HG03354 (cell line): ENCODE measurements around the gene ASCC1.
"Not testable (repeated sequence)": the region's sequence is repeated elsewhere in the genome, so short reads cannot be mapped to it uniquely, and the experiment has no call there.

Source experiments
- ATAC-seq: cut with Tn5 transposase; IDR thresholded peaks from one replicate; pipeline ENCODE4 v1.9.1; 2021; ENCODE audit warnings: mild to moderate bottlenecking; ENCODE audit not compliant: unreplicated experiment, poor library complexity, severe bottlenecking

The ASCC1 gene

GRCh38 chr10:72175149-72175548 lies 40.9 kb downstream of the ASCC1 start:
- ATAC-seq, result no peak

- ATAC-seq, result no peak
These were observed 41.8 kb downstream of the ASCC1 start for GRCh38 chr10:72174297-72174662.

- peak; percentile 45 for ATAC-seq
These were observed 42.3 kb downstream of the ASCC1 start for GRCh38 chr10:72173619-72174296.

DNA sequence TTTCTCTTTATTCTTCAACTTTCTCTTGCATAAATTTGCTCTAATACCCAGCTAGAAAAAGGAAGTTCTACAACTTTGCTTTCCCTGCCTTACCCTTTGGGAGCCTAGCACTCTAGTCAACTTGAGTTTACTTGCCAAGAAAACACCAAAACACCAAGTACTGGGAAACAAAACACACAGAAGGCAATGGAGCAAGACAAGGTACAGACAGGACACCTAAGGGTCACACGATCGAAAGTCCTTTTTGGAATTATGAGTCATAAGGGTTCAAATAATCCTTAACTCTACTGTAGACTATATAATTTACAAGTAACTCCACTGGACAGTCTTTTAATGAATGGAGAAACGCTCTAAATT lies 42.8 kb downstream of the ASCC1 start:
- no peak for ATAC-seq

DNA sequence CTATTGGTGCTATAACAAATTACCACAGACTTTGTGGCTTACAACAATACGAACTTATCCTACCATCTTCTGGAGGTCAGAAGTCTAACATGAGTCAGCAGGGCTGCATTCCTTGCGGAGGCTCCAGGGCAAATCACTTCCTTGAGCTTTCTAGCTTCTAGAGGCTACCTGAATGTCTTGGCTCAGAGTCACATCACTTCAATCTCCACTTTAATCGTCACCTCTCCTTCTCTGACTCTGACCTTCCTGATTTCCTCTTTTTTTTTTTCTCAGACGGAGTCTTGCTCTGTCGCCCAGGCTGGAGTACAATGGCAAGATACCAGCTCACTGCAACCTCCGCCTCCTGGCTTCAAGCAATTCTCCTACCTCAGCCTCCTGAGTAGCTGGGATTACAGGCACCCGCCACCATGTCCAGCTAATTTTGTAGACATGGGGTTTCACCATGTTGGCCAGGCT lies 44.9 kb downstream of the ASCC1 start:
- no peak for ATAC-seq

GRCh38 chr10:72170733-72171132 lies 45.3 kb downstream of the ASCC1 start:
- no peak for ATAC-seq

DNA sequence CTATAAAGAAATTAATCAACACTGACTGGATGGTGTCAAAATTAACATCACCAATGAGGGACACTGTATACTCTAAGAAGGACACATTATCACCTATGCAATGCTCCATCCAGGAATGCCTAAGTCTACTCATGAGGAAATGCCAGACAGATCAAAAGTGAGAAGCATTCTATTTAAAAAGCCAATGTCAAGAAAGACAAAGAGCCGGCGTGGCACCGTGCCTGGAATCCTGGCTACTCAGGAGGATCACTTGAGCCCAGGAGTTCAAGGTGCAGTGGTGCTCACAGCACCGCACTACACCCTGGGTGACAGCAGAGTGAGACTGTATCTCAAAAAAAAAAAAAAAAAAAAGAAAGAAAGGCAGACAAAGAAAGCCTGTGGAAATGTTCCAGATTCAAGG lies 45.8 kb downstream of the ASCC1 start:
- ATAC-seq, result no peak

- ATAC-seq, result no peak
These were observed 49.0 kb downstream of the ASCC1 start for GRCh38 chr10:72167118-72167517.

DNA sequence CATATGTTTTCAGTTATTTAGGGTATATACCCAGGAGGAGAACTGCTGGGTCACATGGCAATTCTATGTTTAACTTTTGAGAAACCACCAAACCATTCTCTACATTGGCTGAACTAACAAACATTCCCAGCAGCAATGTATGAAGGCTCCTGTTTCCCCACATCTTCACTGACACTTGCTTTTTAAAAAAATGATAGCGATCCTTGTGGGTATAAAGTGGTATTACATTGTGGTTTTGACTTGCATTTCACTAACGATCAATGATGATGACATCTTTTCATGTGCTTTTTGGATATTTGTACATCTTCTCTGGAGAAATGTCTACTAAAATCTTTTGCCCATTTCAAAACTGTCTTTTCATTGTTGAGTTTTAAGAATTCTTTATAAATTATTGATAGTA lies 51.5 kb downstream of the ASCC1 start:
- no peak for ATAC-seq

GRCh38 chr10:72162978-72163377 lies 53.1 kb downstream of the ASCC1 start:
- ATAC-seq, result no peak

DNA sequence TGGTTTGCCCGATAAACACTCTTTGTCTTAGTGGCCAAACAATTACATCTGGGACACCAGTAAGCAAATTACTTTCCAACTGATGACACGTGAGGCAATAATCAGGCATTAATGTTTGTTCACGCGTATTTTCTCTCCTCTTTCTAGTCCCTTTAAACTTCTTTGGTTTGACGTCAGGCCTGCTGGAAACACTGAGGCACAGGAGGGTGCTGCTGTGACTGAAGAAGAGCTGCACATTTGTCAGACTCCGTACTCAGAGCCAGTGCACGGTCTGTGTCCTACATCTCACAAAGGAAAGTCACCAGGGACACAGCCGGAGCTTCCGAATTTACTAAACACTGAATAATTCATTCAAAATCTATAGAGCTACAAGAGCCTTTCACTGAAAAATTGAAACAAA lies 57.9 kb downstream of the ASCC1 start:
- ATAC-seq, result no peak

DNA sequence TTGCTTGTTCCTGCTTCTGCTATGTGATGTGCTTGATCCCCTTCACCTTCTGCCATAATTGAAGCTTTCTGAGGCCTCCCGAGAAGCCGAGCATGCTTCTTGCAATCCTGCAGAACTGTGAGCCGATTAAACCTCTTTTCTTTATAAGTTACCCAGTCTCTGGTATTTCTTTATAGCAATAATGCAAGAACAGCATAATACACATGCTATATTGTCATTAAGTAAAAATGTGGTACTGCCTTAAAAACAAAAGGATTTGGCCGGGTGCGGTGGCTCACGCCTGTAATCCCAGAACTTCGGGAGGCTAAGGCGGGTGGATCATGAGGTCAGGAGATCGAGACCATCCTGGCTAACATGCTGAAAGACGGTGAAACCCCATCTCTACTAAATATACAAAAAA lies 59.9 kb downstream of the ASCC1 start:
- no peak for ATAC-seq

- ATAC-seq, result no peak
These were observed 63.8 kb downstream of the ASCC1 start for GRCh38 chr10:72152286-72152685.

GRCh38 chr10:72150746-72151478 lies 65.2 kb downstream of the ASCC1 start:
- not testable (repeated sequence) for ATAC-seq

DNA sequence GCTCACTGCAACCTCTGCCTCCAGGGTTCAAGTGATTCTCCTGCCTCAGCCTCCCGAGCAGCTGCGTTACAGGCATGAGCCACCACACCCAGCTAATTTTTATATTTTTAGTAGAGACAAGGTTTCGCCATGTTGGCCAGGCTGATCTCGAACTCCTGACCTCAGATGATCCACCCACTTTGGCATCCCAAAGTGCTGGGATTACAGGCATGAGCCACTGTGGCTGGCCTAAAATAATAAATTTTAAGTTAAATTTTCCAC lies 68.8 kb downstream of the ASCC1 start:
- not testable (repeated sequence) for ATAC-seq

DNA sequence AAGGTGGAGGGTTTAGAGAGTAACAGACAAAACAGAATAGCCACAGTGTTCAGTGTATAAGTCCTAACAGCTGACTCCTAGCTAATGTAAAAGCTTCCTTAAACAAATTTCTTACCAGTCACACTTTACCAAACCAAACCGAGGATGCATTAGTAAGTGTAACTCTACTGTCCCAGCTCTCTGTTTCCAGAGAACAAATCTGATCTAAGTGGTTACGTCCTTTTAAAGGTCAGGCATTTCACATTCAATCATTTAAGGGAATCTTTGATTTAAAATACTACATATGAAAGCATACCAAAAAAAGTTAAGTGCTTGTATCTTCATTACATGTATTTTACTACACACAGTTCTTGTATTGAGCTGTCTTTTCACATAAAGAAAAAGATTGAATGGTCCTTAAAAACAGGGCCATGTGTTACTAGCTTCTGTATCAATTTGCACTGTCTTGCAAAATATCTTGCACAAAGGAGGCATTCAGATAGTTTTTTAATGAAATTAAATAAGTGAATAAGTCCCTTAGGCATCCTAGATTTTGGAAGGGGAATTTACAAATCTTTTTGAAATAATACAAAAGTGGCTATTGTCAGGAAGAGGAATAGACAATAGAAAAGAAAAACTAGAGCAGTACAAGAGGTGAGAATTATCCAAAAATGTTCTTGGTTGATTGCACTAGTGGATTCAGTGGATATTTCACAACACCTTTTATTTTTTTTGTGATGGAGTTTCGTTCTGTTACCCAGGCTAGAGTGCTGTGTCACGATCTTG lies 69.3 kb downstream of the ASCC1 start:
- ATAC-seq, result no peak

- ATAC-seq, result no peak
These were observed 70.0 kb downstream of the ASCC1 start for GRCh38 chr10:72146071-72146470.

DNA sequence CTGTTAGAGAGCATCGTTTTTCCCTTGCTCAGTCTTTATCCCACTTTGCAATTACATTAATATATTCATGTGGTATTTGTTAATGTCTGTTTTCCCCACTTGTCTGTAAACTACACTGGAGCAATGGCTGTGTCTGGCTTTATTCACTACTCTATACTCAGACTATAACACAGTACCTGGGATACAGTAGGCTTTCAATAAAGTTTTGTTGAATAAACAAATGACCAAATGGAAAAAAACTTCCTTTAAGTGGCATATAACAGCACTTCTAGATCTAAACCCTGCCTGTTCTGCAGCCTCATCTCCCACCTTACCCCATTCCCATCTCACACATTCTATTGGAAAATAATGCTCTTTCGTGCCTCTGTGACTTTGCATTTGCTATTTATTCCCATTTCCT lies 70.4 kb downstream of the ASCC1 start:
- no peak for ATAC-seq

GRCh38 chr10:72140850-72141249 lies 75.2 kb downstream of the ASCC1 start:
- no peak for ATAC-seq

- no peak for ATAC-seq
These were observed 75.9 kb downstream of the ASCC1 start for GRCh38 chr10:72140174-72140573.

DNA sequence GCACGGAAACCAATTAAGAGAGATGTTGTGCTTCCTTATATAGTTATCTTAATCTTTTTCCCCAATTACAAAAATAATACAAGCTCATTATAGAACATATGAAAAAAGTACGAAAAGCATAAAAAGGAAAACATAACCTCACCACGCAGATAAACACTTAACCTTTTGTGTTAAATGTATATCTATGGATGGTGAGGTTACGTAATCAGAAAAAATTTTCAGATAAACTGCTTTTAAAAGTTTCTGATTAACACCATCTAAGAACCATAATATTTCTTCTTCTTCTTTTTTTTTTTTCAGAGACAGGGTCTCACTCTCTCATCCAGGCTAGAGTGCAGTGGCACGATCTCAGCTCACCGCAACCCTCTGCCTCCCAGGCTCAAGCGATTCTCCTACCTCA lies 78.5 kb downstream of the ASCC1 start:
- ATAC-seq, result no peak
